NCI-H526 (cell line): ENCODE measurements around the gene COL27A1.
"Not testable (repeated sequence)": the region's sequence is repeated elsewhere in the genome, so short reads cannot be mapped to it uniquely, and the experiment has no call there.

Source experiments
- DNase-seq, 2 experiments: peaks; one replicate each; lab custom pipeline; 2025; lab: John Stamatoyannopoulos, UW

Gene COL27A1

GRCh38 chr9:114322160-114322818 lies 167.0 kb downstream of the COL27A1 start:
- not testable (repeated sequence) for DNase-seq

DNA sequence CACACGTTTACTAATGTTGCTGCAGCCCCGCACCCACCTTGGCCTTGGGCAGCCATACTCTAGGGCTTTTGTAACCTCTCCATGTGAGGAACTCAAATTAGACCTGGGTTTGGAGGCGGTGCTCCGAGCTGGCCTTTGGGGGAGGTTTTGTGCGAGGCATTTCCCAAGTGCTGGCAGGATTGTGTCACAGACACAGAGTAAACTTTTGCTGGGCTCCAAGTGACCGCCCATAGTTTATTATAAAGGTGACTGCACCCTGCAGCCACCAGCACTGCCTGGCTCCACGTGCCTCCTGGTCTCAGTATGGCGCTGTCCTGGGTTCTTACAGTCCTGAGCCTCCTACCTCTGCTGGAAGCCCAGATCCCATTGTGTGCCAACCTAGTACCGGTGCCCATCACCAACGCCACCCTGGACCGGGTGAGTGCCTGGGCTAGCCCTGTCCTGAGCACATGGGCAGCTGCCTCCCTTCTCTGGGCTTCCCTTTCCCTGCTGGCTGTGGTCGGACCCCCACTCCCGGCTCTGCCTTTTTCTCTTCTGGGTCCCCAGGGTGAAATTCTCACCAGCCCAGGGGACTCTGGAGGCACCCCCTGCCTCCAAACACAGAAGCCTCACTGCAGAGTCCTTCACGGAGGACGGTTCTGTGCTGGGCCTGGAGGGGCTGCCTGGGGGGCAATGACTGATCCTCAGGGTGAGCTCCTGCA lies 167.6 kb downstream of the COL27A1 start, which contains the start of gene ORM1:
Gene ORM1, plus strand, starts transcription at position 268 of the 701 bp plus-strand sequence. Its CDS starts 36 bp downstream, at position 304.
- DNase-seq: not testable (repeated sequence)

GRCh38 chr9:114323849-114324248 lies 168.5 kb downstream of the COL27A1 start:
- not testable (repeated sequence) for DNase-seq

- DNase-seq: no peak
Measured at GRCh38 chr9:114324492-114324891, 169.2 kb downstream of the COL27A1 start.

DNA sequence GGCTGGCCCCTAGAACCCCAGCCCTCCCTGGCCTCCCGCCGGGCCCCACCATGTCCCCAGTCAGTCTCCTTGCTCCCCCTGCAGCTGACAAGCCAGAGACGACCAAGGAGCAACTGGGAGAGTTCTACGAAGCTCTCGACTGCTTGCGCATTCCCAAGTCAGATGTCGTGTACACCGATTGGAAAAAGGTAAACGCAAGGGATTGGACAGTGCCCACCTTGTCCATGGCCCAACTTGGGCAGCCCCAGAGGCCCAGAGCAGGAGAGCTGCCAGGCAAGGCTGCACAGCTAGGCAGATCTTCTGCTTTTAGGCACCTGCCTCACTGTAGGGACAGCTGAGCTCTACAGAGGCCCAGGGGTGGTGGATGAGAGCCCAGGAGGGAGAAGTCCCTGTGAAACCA lies 169.6 kb downstream of the COL27A1 start:
- not testable (repeated sequence) for DNase-seq

DNA sequence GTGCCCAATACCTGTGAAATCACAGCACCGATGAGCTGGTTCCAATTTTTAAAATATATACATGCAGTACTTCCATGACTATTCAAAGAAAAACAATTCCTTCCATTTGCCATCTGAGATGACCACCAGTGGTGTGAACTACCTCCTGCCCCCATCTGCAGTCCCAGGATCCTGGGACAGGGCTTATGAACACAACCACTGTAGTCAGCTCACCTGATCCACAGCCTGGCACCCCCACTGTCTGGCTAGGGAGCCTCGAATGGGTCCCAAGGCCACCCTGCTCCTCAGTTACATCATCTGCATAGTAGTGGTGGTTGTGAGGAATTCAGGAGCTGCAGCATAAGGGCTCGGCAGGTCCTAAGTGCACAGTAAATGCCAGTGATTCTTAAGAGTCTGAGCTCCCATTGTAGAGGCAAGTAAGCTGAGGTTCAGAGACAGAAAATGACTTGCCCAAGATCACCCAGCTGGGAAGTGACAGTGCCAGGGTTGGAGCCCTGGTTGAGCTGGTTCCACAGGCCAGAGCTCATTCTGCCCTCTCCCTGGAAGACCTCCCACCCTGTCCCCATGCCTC lies 170.4 kb downstream of the COL27A1 start:
- not testable (repeated sequence) for DNase-seq

DNA sequence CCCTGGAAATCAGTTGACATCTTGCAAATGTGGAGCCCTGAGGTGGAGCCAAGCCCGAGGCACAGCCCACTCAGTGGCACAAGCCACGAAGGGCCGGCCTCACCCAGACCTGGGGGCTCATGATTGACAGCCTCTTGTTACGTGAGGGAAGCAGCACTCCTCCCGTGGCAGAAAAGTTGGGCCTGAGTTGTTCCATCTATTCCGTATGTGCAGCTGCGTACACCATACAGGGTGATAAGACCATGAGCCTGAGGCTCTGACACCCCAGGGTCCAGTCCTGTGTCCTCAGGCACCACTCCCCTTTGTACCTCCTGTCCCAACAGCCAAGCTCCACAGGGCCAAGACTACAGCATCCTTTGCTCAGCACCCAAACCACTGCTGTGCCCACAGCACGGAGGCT lies 172.4 kb downstream of the COL27A1 start:
- no peak for DNase-seq

DNA sequence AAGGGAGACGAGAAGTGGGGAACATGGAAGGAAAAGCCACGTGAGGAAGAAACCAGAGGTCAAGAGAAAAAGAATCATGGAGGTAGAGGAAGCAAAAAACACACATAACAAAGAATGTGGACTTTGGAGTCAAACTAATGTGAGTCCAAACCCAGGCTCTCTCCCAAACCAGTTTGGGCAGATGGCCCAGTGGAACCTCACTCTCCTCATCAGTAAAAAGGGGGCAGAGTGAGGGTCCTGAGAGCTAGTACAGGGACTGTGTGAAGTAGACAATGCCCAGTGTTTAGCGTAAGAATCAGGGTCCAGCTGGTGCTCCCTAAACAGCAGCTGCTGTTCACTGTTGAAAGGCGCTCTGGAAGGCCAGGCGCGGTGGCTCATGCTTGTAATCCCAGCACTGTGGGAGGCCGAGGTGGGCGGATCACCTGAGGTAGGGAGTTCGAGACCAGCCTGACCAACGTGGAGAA lies 173.1 kb downstream of the COL27A1 start:
- DNase-seq: not testable (repeated sequence)

GRCh38 chr9:114328937-114329624 lies 173.7 kb downstream of the COL27A1 start:
- DNase-seq: not testable (repeated sequence)

- not testable (repeated sequence) for DNase-seq
Measured at GRCh38 chr9:114329625-114330022, 174.3 kb downstream of the COL27A1 start, which contains the start of gene ORM2. TSS of gene ORM2 (plus strand) at chr9:114329869. CDS start at chr9:114329905, 36 bp downstream.

DNA sequence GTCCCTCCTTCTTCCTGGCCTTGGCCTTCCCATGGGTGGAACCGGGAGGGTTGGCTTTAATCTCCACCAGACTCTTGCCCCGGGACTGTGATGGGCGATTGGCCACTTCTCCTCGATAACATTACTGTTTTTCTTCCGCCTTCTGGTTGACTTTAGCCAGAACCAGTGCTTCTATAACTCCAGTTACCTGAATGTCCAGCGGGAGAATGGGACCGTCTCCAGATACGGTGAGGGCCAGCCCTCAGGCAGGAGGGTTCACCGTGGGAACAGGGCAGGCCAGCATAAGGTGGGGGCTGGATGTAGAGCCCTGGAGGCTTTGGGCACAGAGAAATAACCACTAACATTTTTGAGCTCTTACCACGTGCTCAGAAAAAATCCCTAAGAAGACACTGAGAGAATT lies 175.3 kb downstream of the COL27A1 start:
- DNase-seq: no peak

- not testable (repeated sequence) for DNase-seq
Measured at GRCh38 chr9:114331229-114332195, 176.2 kb downstream of the COL27A1 start.

DNA sequence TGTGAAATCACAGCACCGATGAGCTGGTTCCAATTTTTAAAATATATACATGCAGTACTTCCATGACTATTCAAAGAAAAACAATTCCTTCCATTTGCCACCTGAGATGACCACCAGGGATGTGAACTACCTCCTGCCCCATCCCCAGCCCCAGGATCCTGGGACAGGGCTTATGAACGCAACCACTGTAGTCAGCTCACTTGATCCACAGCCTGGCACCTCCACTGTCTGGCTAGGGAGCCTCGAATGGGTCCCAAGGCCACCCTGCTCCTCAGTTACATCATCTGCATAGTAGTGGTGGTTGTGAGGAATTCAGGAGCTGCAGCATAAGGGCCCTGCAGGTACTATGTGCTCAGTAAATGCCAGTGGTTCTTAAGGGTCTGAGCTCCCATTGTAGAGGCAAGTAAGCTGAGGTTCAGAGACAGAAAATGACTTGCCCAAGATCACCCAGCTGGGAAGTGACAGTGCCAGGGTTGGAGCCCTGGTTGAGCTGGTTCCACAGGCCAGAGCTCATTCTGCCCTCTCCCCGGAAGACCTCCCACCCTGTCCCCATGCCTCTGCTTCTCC lies 177.2 kb downstream of the COL27A1 start:
- DNase-seq: not testable (repeated sequence)

DNA sequence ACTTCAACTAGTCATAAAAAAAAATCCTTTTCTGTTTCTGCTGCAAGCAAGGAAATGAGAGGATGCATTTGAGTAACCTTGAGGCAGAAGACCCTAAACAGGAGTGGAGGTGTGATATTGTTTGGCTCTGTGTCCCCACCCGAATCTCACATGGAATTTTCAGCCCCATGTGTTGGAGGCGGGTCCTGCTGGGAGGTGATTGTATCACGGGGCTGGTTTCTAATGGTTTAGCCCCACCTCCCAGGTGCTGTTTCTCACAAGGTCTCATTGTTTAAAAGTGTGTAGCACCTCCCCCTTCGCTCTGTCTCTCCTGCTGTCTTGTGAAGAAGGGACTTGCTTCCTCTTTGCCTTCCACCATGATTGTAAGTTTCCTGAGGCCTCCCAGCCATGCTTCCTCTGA lies 178.4 kb downstream of the COL27A1 start:
- DNase-seq: not testable (repeated sequence)

- no peak for DNase-seq
Measured at GRCh38 chr9:114334490-114334889, 179.2 kb downstream of the COL27A1 start.

- peak; percentile 5 to 35 for DNase-seq
Measured at GRCh38 chr9:114335745-114336144, 180.4 kb downstream of the COL27A1 start.

GRCh38 chr9:114336157-114336556 lies 180.8 kb downstream of the COL27A1 start:
- no peak for DNase-seq

DNA sequence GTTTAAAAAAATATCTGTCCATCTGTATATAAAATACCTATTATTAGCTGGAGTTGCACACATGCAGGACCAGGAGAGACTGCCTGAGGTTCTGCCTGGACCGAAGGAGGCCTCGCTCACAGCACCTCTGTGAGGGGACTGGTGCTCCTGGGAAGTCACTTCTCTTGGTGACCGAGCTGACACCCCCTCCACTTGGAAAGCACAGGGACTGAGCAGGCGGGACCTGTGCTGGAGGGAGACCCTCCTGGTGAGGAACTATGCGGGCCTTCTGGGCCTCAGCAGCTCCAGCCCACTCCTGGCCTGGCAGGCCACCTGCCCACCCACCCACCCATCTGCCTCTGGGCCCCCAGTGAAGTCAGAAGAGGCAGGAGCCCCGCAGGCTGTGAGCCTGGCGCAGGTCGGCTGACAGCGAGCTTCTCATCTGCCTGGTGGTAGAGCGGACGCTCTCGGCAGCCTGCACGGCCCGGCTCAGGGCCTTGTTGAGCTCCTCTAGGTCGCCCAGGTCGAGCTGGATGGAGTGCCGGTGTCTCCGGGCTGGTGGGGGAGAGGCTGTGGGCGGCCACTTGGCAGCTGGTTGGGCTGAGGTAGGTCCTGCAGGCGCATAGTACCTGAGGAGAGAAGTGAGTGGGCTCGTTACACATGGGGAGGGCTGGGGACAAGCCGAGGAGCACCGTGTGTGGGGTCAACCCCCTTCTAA lies 181.5 kb downstream of the COL27A1 start:
- no peak for DNase-seq

GRCh38 chr9:114338187-114338586 lies 182.8 kb downstream of the COL27A1 start:
- no peak for DNase-seq
